ENCODE measurements around the gene STARD7.

Gene STARD7

GRCh38 chr2:96151595-96152303, 56.9 kb downstream of the STARD7 start:
- TF ChIP-seq, protein P1, sequence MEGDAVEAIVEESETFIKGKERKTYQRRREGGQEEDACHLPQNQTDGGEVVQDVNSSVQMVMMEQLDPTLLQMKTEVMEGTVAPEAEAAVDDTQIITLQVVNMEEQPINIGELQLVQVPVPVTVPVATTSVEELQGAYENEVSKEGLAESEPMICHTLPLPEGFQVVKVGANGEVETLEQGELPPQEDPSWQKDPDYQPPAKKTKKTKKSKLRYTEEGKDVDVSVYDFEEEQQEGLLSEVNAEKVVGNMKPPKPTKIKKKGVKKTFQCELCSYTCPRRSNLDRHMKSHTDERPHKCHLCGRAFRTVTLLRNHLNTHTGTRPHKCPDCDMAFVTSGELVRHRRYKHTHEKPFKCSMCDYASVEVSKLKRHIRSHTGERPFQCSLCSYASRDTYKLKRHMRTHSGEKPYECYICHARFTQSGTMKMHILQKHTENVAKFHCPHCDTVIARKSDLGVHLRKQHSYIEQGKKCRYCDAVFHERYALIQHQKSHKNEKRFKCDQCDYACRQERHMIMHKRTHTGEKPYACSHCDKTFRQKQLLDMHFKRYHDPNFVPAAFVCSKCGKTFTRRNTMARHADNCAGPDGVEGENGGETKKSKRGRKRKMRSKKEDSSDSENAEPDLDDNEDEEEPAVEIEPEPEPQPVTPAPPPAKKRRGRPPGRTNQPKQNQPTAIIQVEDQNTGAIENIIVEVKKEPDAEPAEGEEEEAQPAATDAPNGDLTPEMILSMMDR (IDR thresholded peaks at IDR 0.05; ENCODE audit: borderline replicate concordance, control extremely low read depth, extremely low read depth, insufficient read depth, missing control alignments): no peak

DNA sequence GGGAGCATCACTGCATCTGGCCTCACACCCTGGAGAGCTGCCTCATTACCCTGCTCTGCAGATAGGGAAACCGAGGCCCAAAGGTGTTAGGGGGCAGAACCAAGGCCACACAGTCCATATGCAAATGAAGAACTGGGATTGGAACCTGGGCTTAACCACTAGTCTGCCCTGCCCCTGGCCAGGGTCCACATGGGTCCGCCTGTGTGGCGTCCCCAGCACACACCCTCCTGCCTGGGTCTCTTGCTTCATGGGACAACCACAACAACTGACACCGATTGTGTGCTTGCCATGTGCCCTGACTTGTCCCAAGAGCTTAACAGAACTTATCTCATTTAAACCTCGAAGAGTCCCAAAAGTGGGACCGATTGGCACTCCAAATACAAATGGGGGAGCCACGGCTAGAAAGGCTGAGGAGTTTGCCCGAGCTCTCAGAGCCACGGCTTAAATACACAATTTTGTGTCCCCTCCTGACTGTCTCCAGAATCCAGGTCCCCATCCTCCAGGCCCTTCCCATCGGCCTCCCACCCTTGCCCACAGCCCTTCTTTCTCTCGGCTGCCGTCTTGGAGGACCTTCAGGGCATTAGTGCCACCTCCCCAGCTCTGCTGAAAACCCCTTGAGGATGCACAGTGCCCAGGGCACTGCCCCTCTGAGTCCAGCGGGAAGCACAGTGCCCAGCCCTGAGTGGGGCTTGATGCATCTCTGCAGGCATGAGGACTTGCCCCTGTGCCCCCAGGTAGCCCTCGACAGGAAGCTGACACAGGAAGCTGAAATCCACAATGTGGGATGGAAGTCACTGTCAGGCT, 57.6 kb downstream of the STARD7 start:
- in situ Hi-C loops (cut with MboI; ENCODE audit: low sequenced_read_pairs, unreplicated experiment): no loop called here
- TF ChIP-seq, protein P1 (IDR thresholded peaks at IDR 0.05; ENCODE audit: borderline replicate concordance, control extremely low read depth, extremely low read depth, insufficient read depth, missing control alignments): no peak
- no peak for DNase-seq (ENCODE audit: low spot score)

More at GRCh38 chr2:96151595-96152303, 56.9 kb downstream of the STARD7 start:
- in situ Hi-C loops (cut with MboI; ENCODE audit: low sequenced_read_pairs, unreplicated experiment): no loop called here
- no peak for DNase-seq (ENCODE audit: low spot score)

GRCh38 chr2:96150007-96150640, 58.5 kb downstream of the STARD7 start:
- in situ Hi-C loops (cut with MboI; ENCODE audit: low sequenced_read_pairs, unreplicated experiment): no loop called here
- no peak for DNase-seq (ENCODE audit: low spot score)

GRCh38 chr2:96148410-96149217, 60.0 kb downstream of the STARD7 start:
- TF ChIP-seq, protein P1 (IDR thresholded peaks at IDR 0.05; ENCODE audit: borderline replicate concordance, control extremely low read depth, extremely low read depth, insufficient read depth, missing control alignments): no peak
- in situ Hi-C loops (cut with MboI; ENCODE audit: low sequenced_read_pairs, unreplicated experiment): no loop called here
- peak; percentile 85 for DNase-seq (ENCODE audit: low spot score)

More at GRCh38 chr2:96150007-96150640, 58.5 kb downstream of the STARD7 start:
- TF ChIP-seq, protein P1 (IDR thresholded peaks at IDR 0.05; ENCODE audit: borderline replicate concordance, control extremely low read depth, extremely low read depth, insufficient read depth, missing control alignments): no peak

DNA sequence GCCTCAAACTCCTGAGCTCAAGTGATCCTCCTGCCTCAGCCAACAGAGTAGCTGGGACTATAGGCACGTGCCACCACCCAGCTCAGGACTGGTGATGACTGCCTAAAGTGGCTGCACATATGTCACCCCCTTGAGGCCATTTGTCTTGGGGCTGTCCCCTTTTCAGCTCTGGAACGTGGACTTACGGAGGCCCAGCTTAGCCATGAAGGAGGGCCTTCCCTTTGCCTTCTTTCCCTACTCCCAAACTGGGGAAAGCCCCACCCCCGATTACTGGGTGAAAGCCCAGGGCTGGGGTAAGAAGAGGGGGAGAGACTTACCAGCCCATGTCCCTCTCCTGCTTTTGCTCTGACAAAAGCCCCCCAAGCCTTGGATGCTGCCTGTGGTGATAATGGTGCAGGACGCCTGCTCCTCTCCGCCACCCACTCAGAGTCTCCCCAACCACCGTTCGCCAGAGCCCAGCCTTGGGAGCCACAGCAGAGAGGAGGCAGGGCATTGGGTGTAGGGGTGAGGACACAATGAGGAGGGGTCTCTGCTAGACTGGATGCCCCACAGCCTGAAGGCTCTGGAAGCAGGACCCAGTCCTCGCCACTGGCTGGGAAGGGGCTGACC, 60.9 kb downstream of the STARD7 start:
- TF ChIP-seq, protein P1 (IDR thresholded peaks at IDR 0.05; ENCODE audit: borderline replicate concordance, control extremely low read depth, extremely low read depth, insufficient read depth, missing control alignments): no peak
- in situ Hi-C loops (cut with MboI; ENCODE audit: low sequenced_read_pairs, unreplicated experiment): no loop called here
- no peak for DNase-seq (ENCODE audit: low spot score)

All from GM13976 (cell line).